HG03060 (cell line): Measurements from ENCODE around the gene FAM180B.
"Not testable (repeated sequence)": the region's sequence is repeated elsewhere in the genome, so short reads cannot be mapped to it uniquely, and the experiment has no call there.

Experiments
- ATAC-seq: cut with Tn5 transposase; IDR thresholded peaks from one replicate; pipeline ENCODE4 v1.9.1; 2021; ENCODE audit warnings: low read depth, moderate number of reproducible peaks; ENCODE audit not compliant: unreplicated experiment

The FAM180B gene

GRCh38 chr11:47586098-47586855, at the start of gene FAM180B:
Gene FAM180B, plus strand, starts transcription at chr11:47586678. Its CDS starts 91 bp downstream, at chr11:47586769.
- no peak for ATAC-seq

GRCh38 chr11:47536915-47537314, 49.6 kb upstream of the FAM180B start:
- ATAC-seq, result no peak

- no peak for ATAC-seq
Observed at GRCh38 chr11:47538741-47539565, 47.5 kb upstream of the FAM180B start.

GRCh38 chr11:47539681-47540039, 46.8 kb upstream of the FAM180B start:
- no peak for ATAC-seq

- no peak for ATAC-seq
Observed at GRCh38 chr11:47541070-47541469, 45.4 kb upstream of the FAM180B start.

- ATAC-seq, result no peak
Observed at GRCh38 chr11:47545298-47545697, 41.2 kb upstream of the FAM180B start.

- ATAC-seq, result not testable (repeated sequence)
Observed at GRCh38 chr11:47546274-47546673, 40.2 kb upstream of the FAM180B start.

GRCh38 chr11:47550288-47551047, 36.0 kb upstream of the FAM180B start:
- no peak for ATAC-seq

GRCh38 chr11:47551086-47551485, 35.4 kb upstream of the FAM180B start:
- ATAC-seq, result no peak

- ATAC-seq, result no peak
Observed at GRCh38 chr11:47552056-47552565, 34.4 kb upstream of the FAM180B start.

GRCh38 chr11:47552566-47553405, 33.7 kb upstream of the FAM180B start, which contains the start of gene CELF1:
Gene CELF1, minus strand, starts transcription at chr11:47553132. Its CDS starts 53,609 bp downstream, at chr11:47499523.
- peak; percentile 77 for ATAC-seq

- peak; percentile 23 for ATAC-seq
Observed at GRCh38 chr11:47553406-47553743, 33.1 kb upstream of the FAM180B start.

- not testable (repeated sequence) for ATAC-seq
Observed at GRCh38 chr11:47557004-47557403, 29.5 kb upstream of the FAM180B start.

GRCh38 chr11:47558695-47559094, 27.8 kb upstream of the FAM180B start:
- no peak for ATAC-seq

- no peak for ATAC-seq
Observed at GRCh38 chr11:47560426-47560825, 26.1 kb upstream of the FAM180B start.

- not testable (repeated sequence) for ATAC-seq
Observed at GRCh38 chr11:47562393-47562792, 24.1 kb upstream of the FAM180B start.

GRCh38 chr11:47564366-47564765, 22.1 kb upstream of the FAM180B start:
- not testable (repeated sequence) for ATAC-seq

- ATAC-seq, result no peak
Observed at GRCh38 chr11:47564933-47565339, 21.5 kb upstream of the FAM180B start.

- ATAC-seq, result no peak
Observed at GRCh38 chr11:47565340-47566148, 20.9 kb upstream of the FAM180B start, which contains the start of gene PTPMT1. Gene PTPMT1, plus strand, starts transcription at chr11:47565599. Its CDS starts 24 bp downstream, at chr11:47565623.
